ENCODE data around the gene ABHD14A. TPM values are rescaled to one million over a fixed set of nuclear protein-coding genes. Genes with fewer than 3 reads are reported as not detected.

ABHD14A gene
- total and polyA plus RNA-seq, 10 donors, result 8.7 to 26.7 (median 15.0) TPM

DNA sequence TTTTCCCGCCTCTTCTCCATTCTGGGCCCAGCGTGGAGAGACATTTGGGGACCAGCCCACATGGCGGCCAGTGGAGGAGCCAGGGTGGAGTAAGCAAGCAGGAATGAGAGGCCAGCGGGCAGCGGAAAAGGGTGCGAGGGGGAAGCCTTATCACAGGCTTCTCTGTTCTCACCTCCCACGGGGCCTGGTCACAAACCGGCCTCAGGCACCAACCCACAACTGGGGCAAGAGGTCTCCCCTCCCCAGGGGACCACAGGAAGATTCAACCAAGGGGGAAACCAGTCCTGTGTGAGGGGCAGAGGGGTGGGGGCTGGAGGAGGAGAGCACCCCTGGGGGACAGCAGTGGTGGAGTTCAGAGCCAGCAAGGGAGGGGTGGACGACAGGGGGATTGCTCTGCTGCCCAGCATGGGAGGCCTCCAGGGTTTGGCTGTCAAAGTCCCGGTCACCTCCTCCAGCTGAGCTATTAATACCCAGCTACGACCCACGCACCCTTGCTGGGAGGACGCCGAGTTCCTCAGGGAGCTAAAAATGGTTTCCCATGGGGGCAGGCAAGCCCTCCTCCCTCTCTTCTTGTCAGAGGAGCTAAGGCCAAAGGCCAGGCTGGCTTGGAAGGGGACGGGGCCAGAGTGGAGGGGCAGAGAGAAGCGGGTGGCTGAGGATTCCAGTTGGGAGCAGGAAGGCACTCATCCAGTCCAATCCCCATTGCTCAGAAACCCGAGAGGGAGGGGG is 44.7 kb downstream of the ABHD14A start:
- intact Hi-C loops (cut with DNase I; ENCODE audit: low total_unique reads), result no loop called here
- Histone ChIP-seq H3K9me3 (no peaks in the 10 kb centered on the region), H3K4me3 (no peak overlapping the region), H3K27ac (peak overlapping the region in 7 of 8 donors; percentile 51 to 80 (median 66)), H3K27me3 (replicated peaks in 1 of 7) (no peaks in the 10 kb centered on the region), H3K4me1 (peaks cover 19 to 89% (median 56%) of the 10 kb centered on the region in 6 donors), H3K36me3 (no peaks in the 10 kb centered on the region)
- TF ChIP-seq POLR2AphosphoS5 (IDR thresholded peaks at IDR 0.05), result peak; percentile 47 to 66 (median 62)
- TF ChIP-seq, protein P1, sequence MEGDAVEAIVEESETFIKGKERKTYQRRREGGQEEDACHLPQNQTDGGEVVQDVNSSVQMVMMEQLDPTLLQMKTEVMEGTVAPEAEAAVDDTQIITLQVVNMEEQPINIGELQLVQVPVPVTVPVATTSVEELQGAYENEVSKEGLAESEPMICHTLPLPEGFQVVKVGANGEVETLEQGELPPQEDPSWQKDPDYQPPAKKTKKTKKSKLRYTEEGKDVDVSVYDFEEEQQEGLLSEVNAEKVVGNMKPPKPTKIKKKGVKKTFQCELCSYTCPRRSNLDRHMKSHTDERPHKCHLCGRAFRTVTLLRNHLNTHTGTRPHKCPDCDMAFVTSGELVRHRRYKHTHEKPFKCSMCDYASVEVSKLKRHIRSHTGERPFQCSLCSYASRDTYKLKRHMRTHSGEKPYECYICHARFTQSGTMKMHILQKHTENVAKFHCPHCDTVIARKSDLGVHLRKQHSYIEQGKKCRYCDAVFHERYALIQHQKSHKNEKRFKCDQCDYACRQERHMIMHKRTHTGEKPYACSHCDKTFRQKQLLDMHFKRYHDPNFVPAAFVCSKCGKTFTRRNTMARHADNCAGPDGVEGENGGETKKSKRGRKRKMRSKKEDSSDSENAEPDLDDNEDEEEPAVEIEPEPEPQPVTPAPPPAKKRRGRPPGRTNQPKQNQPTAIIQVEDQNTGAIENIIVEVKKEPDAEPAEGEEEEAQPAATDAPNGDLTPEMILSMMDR (IDR thresholded peaks at IDR 0.05 in 8 of 11, conservative IDR thresholded peaks at IDR 0.05 in 3 of 11), result no peak
- 64 to 79% (median 76%) methylated on average over 15 to 17 of the region's 17 CpGs for WGBS, 5 donors
- peak; percentile 74 for DNase-seq

DNA sequence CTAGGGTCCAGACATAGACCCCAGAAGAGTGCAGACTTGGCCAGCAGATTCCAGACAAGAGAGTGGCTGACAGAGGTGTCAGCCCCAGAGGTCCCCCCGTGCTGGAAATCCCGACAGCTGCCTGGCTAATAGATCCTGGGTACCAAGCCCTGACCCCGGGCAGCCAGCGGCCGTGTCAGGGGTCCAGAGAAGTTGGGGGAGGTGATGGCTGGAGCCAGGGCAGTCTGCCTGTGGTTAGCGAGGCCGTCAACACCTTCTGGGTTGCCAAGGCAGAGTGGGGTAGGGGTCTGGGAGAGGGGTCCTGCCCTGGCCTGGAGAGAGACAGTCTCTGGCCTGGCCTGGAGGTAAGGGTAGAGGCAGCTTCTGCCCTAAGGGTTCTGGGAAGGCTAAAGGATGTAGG is 45.9 kb downstream of the ABHD14A start:
- Histone ChIP-seq H3K27ac (peak overlapping the region in 5 of 8 donors; percentile 54 to 80 (median 66)), H3K4me3 (no peak overlapping the region), H3K27me3 (replicated peaks in 1 of 7) (no peaks in the 10 kb centered on the region), H3K4me1 (peaks cover 18 to 89% (median 53%) of the 10 kb centered on the region in 6 donors), H3K9me3 (no peaks in the 10 kb centered on the region), H3K36me3 (no peaks in the 10 kb centered on the region)
- intact Hi-C loops (cut with DNase I; ENCODE audit: low total_unique reads), result no loop called here
- WGBS, 5 donors, result 91 to 95% (median 92%) methylated on average over 6 to 7 of the region's 7 CpGs
- TF ChIP-seq POLR2A (IDR thresholded peaks at IDR 0.05) (no peak), POLR2AphosphoS5 (IDR thresholded peaks at IDR 0.05) (no peak)
- TF ChIP-seq, protein P1 (IDR thresholded peaks at IDR 0.05 in 8 of 11, conservative IDR thresholded peaks at IDR 0.05 in 3 of 11), result no peak
- no peak for DNase-seq

DNA sequence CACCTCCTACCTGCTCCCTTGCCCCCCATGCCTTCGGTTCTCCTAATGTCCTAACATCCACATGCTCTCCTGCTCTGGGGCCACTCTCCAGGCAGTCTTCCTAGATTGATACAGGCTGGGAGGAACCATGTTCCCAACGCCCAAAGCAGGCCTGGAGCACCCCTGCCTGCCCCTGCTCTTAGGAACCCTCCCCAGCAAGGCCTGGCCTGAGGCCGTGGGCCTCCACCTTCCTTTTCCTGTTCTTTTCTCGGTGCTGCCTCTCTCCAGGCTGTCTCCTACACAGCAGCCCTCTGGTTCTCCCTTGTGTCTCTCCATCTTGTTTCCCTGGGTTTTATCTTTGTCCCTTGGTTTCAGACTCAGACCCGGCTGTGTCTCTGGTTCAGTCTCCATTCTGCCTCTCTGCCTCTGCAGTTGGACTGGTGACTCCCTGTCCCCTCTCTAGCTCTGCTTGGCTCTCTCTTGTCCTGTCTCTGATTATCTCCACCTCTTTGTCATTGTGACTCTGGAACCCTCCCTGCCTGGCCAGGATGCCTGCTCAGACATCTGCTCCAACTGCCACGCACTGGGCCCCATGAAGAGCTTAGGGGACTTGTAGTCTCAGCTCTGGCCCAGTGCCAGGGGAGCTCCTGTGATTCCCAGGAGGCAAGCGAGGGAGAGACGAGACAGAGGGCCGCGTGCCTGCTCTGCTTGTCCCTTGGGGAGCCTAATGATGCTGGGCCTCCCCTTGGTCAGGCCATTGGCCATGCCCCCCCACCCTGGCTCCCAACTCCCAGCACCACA is 46.8 kb downstream of the ABHD14A start:
- H3K4me3 ChIP-seq, result no peak overlapping the region
- peak overlapping the region in 5 of 8 donors; percentile 0 to 73 (median 49) for H3K27ac ChIP-seq
- no peaks in the 10 kb centered on the region for H3K27me3 ChIP-seq (replicated peaks in 1 of 7)
- H3K9me3 ChIP-seq, result no peaks in the 10 kb centered on the region
- WGBS, 5 donors, result 47 to 74% (median 63%) methylated on average over 6 to 10 of the region's 10 CpGs
- peaks cover 16 to 86% (median 53%) of the 10 kb centered on the region in 6 donors for H3K4me1 ChIP-seq
- intact Hi-C loops (cut with DNase I; ENCODE audit: low total_unique reads), result no loop called here
- TF ChIP-seq, protein P1 (IDR thresholded peaks at IDR 0.05 in 8 of 11, conservative IDR thresholded peaks at IDR 0.05 in 3 of 11), result no peak
- TF ChIP-seq POLR2AphosphoS5 (IDR thresholded peaks at IDR 0.05) (no peak), POLR2A (IDR thresholded peaks at IDR 0.05) (no peak)
- H3K36me3 ChIP-seq, result no peaks in the 10 kb centered on the region
- no peak for DNase-seq

Data from spleen (tissue), 11 donors.